Hepatocyte (in vitro differentiated cells): ENCODE data around the gene C6orf132. TPM values are rescaled to one million over a fixed set of nuclear protein-coding genes. Genes with fewer than 3 reads are reported as not detected.

Source experiments
- DNase-seq: peaks from one replicate; pipeline ENCODE4 v3.0.0-alpha.2; 2016; ENCODE audit warnings: low spot score
- H2AFZ ChIP-seq: fragments of 200-600 bp; sonication (generic); 2 replicates; pipeline ENCODE4 v1.6.0; 2016; ENCODE audit warnings: antibody characterized with exemption, mild to moderate bottlenecking
- H3K27ac ChIP-seq: fragments of 200-600 bp; sonication (generic); 2 replicates; pipeline ENCODE4 v1.5.1; 2016; ENCODE audit warnings: mild to moderate bottlenecking
- H3K27me3 ChIP-seq: fragments of 200-600 bp; sonication (generic); 2 replicates; pipeline ENCODE4 v1.6.1; 2016
- H3K36me3 ChIP-seq: fragments of 200-600 bp; sonication (generic); replicated peaks from 2 replicates; pipeline ENCODE4 v1.5.1; 2016; ENCODE audit warnings: low read depth; ENCODE audit not compliant: insufficient read depth
- H3K4me1 ChIP-seq: fragments of 200-600 bp; sonication (generic); 2 replicates; pipeline ENCODE4 v1.5.1; 2016; ENCODE audit warnings: mild to moderate bottlenecking, moderate library complexity; ENCODE audit not compliant: insufficient read depth
- H3K4me2 ChIP-seq: fragments of 200-600 bp; sonication (generic); 2 replicates; pipeline ENCODE4 v1.6.0; 2016
- H3K4me3 ChIP-seq: fragments of 200-600 bp; sonication (generic); 2 replicates; pipeline ENCODE4 v1.5.1; 2016; ENCODE audit warnings: mild to moderate bottlenecking
- H3K79me2 ChIP-seq: fragments of 200-600 bp; sonication (generic); 2 replicates; pipeline ENCODE4 v1.6.0; 2017; ENCODE audit warnings: mild to moderate bottlenecking
- H3K9me2 ChIP-seq: fragments of 200-600 bp; sonication (generic); replicated peaks from 2 replicates; pipeline ENCODE4 v1.6.0; 2017; ENCODE audit warnings: mild to moderate bottlenecking; ENCODE audit not compliant: insufficient read depth
- H3K9me3 ChIP-seq: fragments of 200-600 bp; sonication (generic); 2 replicates; pipeline ENCODE4 v1.5.1; 2016; ENCODE audit warnings: low read depth, mild to moderate bottlenecking
- H4K20me1 ChIP-seq: fragments of 200-600 bp; sonication (generic); 2 replicates; pipeline ENCODE4 v1.6.0; 2016; ENCODE audit warnings: mild to moderate bottlenecking; ENCODE audit not compliant: insufficient read depth, poor library complexity, severe bottlenecking
- CTCF ChIP-seq: fragments of 200-600 bp; sonication (generic); IDR thresholded peaks from 2 replicates; pipeline ENCODE4 v1.5.1; 2016; ENCODE audit warnings: antibody characterized with exemption, mild to moderate bottlenecking; ENCODE audit not compliant: poor library complexity
- EZH2 ChIP-seq: fragments of 200-600 bp; sonication (generic); IDR thresholded peaks from 2 replicates; pipeline ENCODE4 v1.6.1; 2016; ENCODE audit warnings: antibody characterized with exemption, mild to moderate bottlenecking, borderline replicate concordance
- EZH2phosphoT487 ChIP-seq: fragments of 200-600 bp; sonication (generic); IDR thresholded peaks from one replicate; pipeline ENCODE4 v1.6.1; 2018; ENCODE audit warnings: antibody characterized with exemption, mild to moderate bottlenecking, low read depth, moderate library complexity; ENCODE audit not compliant: unreplicated experiment, severe bottlenecking
- WGBS: methylation state at CpG from one replicate; pipeline ENCODE4 v1.1.6; 2016; ENCODE audit warnings: low lambda C conversion rate; ENCODE audit errors: missing lambda C conversion rate; 5-methylcytosine and 5-hydroxymethylcytosine counted together
- polyA plus RNA-seq: library from polyadenylated mRNA; unstranded; fragments of >200 nt; fragmentation: Nextera tagmentation; extraction: Ambion mirVana; gene quantifications from 2 replicates; pipeline ENCODE4 v1.2.1, GENCODE V29; 2016
- total RNA-seq: library from RNA; depleted of rRNA; stranded (reverse); fragments of >200 nt; gene quantifications from 2 replicates; pipeline ENCODE4 v1.2.3, GENCODE V29; 2014

The C6orf132 gene
- total and polyA plus RNA-seq, 2 experiments from 2014 or later = 10.5 to 12.5 TPM

GRCh38 chr6:42068872-42069522, 73.4 kb downstream of the C6orf132 start:
- no peaks in the 10 kb centered on the region for H3K9me2 ChIP-seq
- H3K4me1 ChIP-seq = no peaks in the 10 kb centered on the region
- no peak overlapping the region for H2AFZ ChIP-seq
- H3K4me2 ChIP-seq = no peak overlapping the region
- 97% methylated on average over 5 of the region's 5 CpGs for WGBS
- H3K9me3 ChIP-seq = no peaks in the 10 kb centered on the region
- no peak for DNase-seq
- H4K20me1 ChIP-seq = no peaks in the 10 kb centered on the region
- H3K36me3 ChIP-seq = no peaks in the 10 kb centered on the region
- TF ChIP-seq EZH2phosphoT487 (no peak), EZH2 (no peak), CTCF (no peak)
- no peak overlapping the region for H3K4me3 ChIP-seq
- no peaks in the 10 kb centered on the region for H3K79me2 ChIP-seq
- H3K27ac ChIP-seq = no peak overlapping the region
- no peaks in the 10 kb centered on the region for H3K27me3 ChIP-seq

GRCh38 chr6:42068173-42068572, 74.2 kb downstream of the C6orf132 start:
- Histone ChIP-seq H4K20me1 (no peaks in the 10 kb centered on the region), H2AFZ (no peak overlapping the region), H3K9me3 (no peaks in the 10 kb centered on the region), H3K4me2 (no peak overlapping the region), H3K79me2 (no peaks in the 10 kb centered on the region), H3K4me3 (no peak overlapping the region), H3K9me2 (no peaks in the 10 kb centered on the region), H3K27me3 (no peaks in the 10 kb centered on the region), H3K4me1 (no peaks in the 10 kb centered on the region), H3K27ac (no peak overlapping the region), H3K36me3 (no peaks in the 10 kb centered on the region)
- TF ChIP-seq EZH2phosphoT487 = no peak
- no peak for TF ChIP-seq CTCF
- no peak for TF ChIP-seq EZH2
- WGBS = 93% methylated on average over 7 of the region's 7 CpGs
- DNase-seq = no peak

GRCh38 chr6:42066156-42066675, 76.2 kb downstream of the C6orf132 start:
- no peaks in the 10 kb centered on the region for H3K9me2 ChIP-seq
- no peak for TF ChIP-seq EZH2phosphoT487
- no peak for TF ChIP-seq CTCF
- TF ChIP-seq EZH2 = no peak
- no peak overlapping the region for H3K4me3 ChIP-seq
- no peaks in the 10 kb centered on the region for H3K36me3 ChIP-seq
- H4K20me1 ChIP-seq = no peaks in the 10 kb centered on the region
- WGBS = 98% methylated on average over 13 of the region's 13 CpGs
- no peaks in the 10 kb centered on the region for H3K27me3 ChIP-seq
- H3K9me3 ChIP-seq = no peaks in the 10 kb centered on the region
- H3K27ac ChIP-seq = no peak overlapping the region
- H2AFZ ChIP-seq = no peak overlapping the region
- DNase-seq = no peak
- no peak overlapping the region for H3K4me2 ChIP-seq
- no peaks in the 10 kb centered on the region for H3K4me1 ChIP-seq
- H3K79me2 ChIP-seq = no peaks in the 10 kb centered on the region
